Stimulated activated memory B cell treated with anti-CD40 and anti-IgM and Interleukin-4, amounts not matched to agents 10 μg/mL and 1 μg/mL and 100 μg/mL, for 72 hours (primary cell): ENCODE measurements around the gene HMG20A.

Source experiments
- ATAC-seq: fragments of 150-1000 bp; cut with Tn5 transposase; 2 replicates; pipeline ENCODE4 v1.10.0; 2021
- H3K27ac Mint-ChIP-seq: one replicate; pipeline ENCODE4 v1.8.0; 2022; ENCODE audit warnings: mild to moderate bottlenecking, mixed read lengths
- H3K27me3 Mint-ChIP-seq: one replicate; pipeline ENCODE4 v1.8.0; 2022; ENCODE audit warnings: mixed read lengths
- H3K36me3 Mint-ChIP-seq: one replicate; pipeline ENCODE4 v1.8.0; 2022; ENCODE audit warnings: mixed read lengths
- H3K4me1 Mint-ChIP-seq: one replicate; pipeline ENCODE4 v1.8.0; 2022; ENCODE audit warnings: mixed read lengths
- H3K4me3 Mint-ChIP-seq: one replicate; pipeline ENCODE4 v1.8.0; 2022; ENCODE audit warnings: mild to moderate bottlenecking, moderate library complexity, mixed read lengths
- H3K9me3 Mint-ChIP-seq: one replicate; pipeline ENCODE4 v1.8.0; 2022; ENCODE audit warnings: mixed read lengths

HMG20A gene

DNA sequence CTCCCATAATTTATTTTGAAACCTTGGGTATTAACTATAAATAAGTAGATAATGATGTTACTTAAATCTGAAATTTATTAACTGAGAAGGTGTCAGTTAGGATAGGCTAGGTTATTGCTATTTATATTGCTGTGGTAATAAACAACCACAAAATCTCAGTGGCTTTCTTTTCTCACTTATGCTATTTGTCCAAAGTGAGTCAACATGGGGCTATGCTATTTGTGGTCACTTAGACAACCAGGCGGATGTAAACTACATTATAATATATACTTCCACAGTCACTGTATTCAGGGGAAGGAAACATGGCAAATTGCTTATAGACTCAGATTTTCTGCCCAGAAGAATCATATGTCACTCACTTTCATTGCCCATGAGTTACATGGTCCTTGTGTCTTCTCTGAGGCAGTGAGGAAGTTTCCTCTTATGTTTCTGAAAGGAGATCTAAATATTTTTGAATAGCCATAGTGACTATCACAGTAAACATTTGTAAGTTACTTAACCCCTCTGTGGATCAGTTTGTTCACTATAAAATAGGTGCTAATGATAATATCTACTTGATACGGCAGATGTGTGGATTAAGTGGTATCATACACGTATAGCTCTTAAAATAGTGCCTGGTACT lies 19.8 kb downstream of the HMG20A start:
- no peak overlapping the region for H3K27ac Mint-ChIP-seq
- H3K27me3 Mint-ChIP-seq = no peaks in the 10 kb centered on the region
- no peak for ATAC-seq
- peaks cover 41% of the 10 kb centered on the region for H3K4me1 Mint-ChIP-seq
- H3K4me3 Mint-ChIP-seq = no peak overlapping the region
- no peaks in the 10 kb centered on the region for H3K36me3 Mint-ChIP-seq
- H3K9me3 Mint-ChIP-seq = no peaks in the 10 kb centered on the region

DNA sequence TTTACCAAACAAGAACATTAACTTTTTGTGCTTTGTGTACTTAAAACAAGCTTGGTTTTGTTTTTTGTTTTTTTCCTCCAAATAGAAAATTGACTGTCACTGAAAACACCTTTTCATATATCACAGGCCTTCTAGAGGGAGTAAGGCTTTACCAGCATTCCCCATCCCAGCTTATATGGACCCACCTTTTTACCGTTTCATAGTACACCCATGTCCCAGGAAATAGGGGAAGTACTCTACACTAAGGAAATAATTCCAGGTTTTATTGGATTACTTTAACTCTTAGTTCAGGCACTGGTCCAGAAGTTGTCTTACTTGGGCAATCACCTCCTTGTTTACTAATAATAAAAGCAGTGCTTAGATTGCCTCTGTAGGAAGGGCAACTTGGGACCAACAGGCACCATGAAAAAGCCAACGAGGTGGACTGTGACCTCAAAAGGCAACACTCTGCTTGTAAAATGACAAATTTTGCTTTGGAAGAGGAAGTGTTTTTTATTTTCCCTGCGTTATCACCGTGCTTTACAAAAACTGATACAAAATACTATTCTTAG lies 26.2 kb downstream of the HMG20A start:
- Mint-ChIP-seq H3K27me3 (no peaks in the 10 kb centered on the region), H3K9me3 (no peaks in the 10 kb centered on the region), H3K27ac (no peak overlapping the region), H3K4me3 (no peak overlapping the region), H3K4me1 (peaks cover 23% of the 10 kb centered on the region), H3K36me3 (peaks cover 24% of the 10 kb centered on the region)
- ATAC-seq = no peak

DNA sequence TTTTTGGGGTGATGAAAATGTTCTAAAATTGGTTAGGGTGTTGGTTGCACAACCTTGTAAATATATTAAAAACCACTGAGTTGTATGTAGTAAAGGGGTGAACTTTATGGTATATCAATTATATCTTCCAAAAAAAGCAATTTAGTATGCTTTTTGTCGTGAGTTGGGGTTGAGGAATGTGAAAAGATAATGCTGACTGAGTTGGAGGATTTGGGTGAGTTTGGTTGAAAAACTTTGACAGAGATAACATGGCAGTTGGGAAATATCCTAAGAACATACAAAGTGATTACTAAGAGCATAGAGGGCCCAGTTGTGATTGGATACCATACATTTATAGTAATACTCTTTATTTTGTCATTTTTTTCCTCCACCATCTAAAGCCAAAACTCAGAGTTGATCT lies 33.6 kb downstream of the HMG20A start:
- Mint-ChIP-seq H3K27ac (no peak overlapping the region), H3K4me3 (no peak overlapping the region), H3K27me3 (no peaks in the 10 kb centered on the region), H3K9me3 (no peaks in the 10 kb centered on the region), H3K4me1 (peaks cover 39% of the 10 kb centered on the region), H3K36me3 (peaks cover 13% of the 10 kb centered on the region)
- no peak for ATAC-seq

DNA sequence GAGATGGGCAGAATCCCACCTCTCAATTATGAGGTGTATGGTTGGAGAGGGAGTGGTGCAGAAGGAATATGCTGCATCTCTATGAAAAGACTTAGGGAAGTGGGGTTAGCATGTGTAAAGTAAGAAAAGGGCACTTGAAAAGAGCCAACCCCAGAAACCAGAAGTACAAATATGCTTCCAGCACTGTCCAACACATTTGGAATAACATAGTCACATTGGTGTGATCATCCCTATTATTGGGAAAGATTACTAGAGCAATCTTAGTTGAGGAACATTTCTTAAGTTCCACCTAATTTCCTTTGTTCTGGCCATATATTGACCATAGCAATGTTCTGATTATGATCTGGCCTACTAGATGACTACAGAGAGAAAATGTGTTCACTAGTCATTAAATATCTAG lies 34.3 kb downstream of the HMG20A start:
- ATAC-seq = no peak
- Mint-ChIP-seq H3K27ac (no peak overlapping the region), H3K27me3 (no peaks in the 10 kb centered on the region), H3K36me3 (peaks cover 13% of the 10 kb centered on the region), H3K4me1 (peaks cover 39% of the 10 kb centered on the region), H3K4me3 (no peak overlapping the region), H3K9me3 (no peaks in the 10 kb centered on the region)

DNA sequence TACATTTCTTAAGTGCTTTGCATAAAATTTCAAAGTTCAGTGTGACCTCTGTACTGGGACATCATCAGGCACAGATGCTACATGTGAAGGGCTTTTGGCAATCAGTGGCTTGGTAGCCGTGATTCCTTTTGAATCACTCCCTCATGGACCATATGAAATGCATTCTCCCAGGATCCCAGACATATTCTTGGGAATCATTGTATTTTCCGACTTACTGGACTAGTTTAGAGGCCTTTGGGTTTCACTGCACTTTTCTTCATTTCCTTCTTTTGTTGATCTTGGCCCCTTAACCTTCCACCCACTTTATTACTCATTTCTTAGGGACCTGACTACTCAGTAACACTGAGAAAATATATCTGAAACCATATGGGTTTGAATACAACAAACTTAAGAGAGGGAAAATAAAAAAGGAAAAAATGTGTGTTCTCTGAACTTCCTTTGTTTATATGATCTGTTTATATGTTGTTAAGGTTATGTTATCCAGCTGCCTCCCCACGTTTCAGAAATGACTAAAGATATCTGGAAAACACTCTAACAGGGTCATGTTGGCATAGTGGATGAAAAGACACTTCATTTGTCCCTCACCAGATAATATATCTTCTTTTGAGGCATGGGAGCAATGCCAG lies 35.1 kb downstream of the HMG20A start:
- peak overlapping the region; percentile 3 for H3K27ac Mint-ChIP-seq
- H3K4me1 Mint-ChIP-seq = peaks cover 39% of the 10 kb centered on the region
- H3K4me3 Mint-ChIP-seq = no peak overlapping the region
- H3K36me3 Mint-ChIP-seq = peaks cover 20% of the 10 kb centered on the region
- H3K9me3 Mint-ChIP-seq = no peaks in the 10 kb centered on the region
- H3K27me3 Mint-ChIP-seq = no peaks in the 10 kb centered on the region
- no peak for ATAC-seq

DNA sequence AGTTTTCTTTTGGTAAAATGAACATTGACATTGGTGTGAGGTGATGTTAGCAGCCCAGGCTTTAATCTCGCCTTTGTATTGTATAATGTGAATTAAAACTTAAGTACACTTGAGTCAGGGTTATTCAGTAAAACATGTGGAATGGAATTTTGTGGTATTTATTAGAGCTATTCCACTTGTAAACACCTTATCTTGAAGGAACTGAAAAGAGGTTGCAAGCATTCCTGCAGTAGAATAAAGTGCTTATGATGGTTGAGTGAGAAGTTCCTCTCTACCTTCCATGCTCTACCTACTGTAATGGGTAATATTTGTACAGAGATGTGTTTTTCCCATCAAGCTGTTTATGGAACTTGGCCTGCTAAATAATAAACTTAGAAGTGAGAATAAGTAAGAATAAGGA lies 36.1 kb downstream of the HMG20A start:
- ATAC-seq = no peak
- H3K36me3 Mint-ChIP-seq = peaks cover 27% of the 10 kb centered on the region
- H3K27ac Mint-ChIP-seq = no peak overlapping the region
- peaks cover 39% of the 10 kb centered on the region for H3K4me1 Mint-ChIP-seq
- H3K27me3 Mint-ChIP-seq = no peaks in the 10 kb centered on the region
- no peak overlapping the region for H3K4me3 Mint-ChIP-seq
- H3K9me3 Mint-ChIP-seq = no peaks in the 10 kb centered on the region

DNA sequence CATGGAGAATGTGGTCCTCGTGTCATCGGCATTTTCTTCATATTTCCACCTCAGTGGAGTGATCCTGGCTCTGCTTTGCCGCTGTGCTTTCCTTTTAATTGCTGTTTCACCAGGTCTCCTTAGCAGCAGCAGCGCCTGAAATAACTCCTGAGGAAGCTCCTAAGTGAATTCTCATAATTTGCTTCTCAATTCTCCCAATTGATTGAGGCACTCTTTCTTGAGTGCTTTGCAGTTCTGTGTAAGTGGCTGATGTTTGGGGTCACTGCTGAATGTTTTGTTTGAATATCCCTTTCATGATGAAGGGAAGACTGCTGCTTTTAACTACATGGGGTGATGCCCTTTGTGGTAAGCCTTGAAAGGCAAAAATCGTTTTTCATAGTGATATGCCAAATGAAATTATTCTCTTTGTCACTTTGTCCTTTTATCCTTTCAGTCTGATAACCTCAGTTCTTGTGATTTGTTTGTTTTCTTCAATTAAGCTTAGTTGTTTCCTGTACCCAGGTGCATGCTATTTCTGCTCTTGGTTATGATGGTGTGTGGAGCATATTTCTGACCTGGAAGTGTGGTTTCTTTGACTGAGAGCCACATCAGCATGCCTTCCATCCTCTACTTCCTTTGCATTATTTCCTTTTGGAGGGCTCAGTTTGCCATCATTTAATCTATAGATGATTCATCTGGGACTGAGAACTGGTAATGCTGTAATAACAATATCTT lies 36.7 kb downstream of the HMG20A start:
- Mint-ChIP-seq H3K4me3 (no peak overlapping the region), H3K27me3 (no peaks in the 10 kb centered on the region), H3K9me3 (no peaks in the 10 kb centered on the region), H3K4me1 (peaks cover 35% of the 10 kb centered on the region), H3K36me3 (peaks cover 27% of the 10 kb centered on the region), H3K27ac (no peak overlapping the region)
- no peak for ATAC-seq

DNA sequence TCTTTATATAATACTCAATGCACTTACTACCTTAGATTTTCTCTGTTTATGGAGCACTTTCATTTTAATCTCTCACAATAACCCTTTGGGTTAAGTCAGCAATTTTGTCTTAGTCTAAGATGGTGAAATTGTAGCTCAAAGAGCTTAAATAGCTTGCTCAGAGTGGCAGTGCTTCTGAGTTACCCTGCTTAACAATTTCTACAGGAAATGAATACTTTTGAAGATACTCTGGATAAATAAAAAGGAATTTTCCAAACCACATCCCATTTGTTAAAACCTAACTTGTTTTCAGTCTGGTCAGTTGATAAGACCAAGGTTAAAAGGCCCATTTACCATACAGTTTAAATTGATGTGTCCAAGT lies 37.2 kb downstream of the HMG20A start:
- Mint-ChIP-seq H3K27me3 (no peaks in the 10 kb centered on the region), H3K36me3 (peaks cover 27% of the 10 kb centered on the region), H3K4me3 (no peak overlapping the region), H3K9me3 (no peaks in the 10 kb centered on the region), H3K27ac (no peak overlapping the region), H3K4me1 (peaks cover 33% of the 10 kb centered on the region)
- no peak for ATAC-seq

DNA sequence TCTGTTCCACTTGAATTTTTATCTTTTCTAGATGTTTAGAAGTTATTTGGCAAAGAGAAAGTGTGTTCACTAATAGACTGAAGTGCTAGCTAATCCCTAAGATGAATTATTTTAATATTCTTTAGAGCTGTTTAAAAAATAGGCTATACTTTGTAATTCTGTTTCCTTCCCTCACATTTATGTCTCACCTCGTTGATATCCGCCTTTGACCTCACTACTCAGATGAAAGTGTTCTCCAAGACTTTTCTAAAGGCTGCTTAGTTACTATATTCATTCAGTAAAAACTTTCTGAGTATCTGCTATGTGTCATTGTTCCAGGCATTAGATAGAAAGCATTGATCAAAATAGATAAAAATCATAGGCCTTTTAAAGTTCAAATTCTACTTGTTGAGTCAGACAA lies 38.3 kb downstream of the HMG20A start:
- no peaks in the 10 kb centered on the region for H3K27me3 Mint-ChIP-seq
- no peaks in the 10 kb centered on the region for H3K9me3 Mint-ChIP-seq
- peaks cover 27% of the 10 kb centered on the region for H3K36me3 Mint-ChIP-seq
- H3K27ac Mint-ChIP-seq = no peak overlapping the region
- ATAC-seq = no peak
- peaks cover 30% of the 10 kb centered on the region for H3K4me1 Mint-ChIP-seq
- no peak overlapping the region for H3K4me3 Mint-ChIP-seq

DNA sequence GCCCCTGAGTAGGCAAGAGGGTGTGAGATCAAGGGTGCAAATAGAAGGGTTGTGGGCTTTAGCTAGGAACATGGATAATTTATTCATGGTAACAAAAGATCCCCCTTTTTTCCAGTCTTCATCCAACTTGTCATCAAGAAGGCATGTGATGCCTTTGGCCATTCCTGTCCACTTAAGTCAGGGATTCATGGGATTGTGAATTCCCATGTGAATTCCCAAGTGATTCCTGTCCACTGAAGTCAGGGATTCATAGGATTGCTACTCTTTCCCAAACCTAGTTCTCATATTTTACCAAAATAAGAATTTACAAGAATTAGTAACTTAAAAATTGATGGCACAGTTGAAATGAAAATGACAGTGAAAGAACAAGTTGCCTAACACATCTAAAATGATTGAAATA lies 40.8 kb downstream of the HMG20A start:
- peaks cover 33% of the 10 kb centered on the region for H3K36me3 Mint-ChIP-seq
- H3K27ac Mint-ChIP-seq = no peak overlapping the region
- ATAC-seq = no peak
- H3K9me3 Mint-ChIP-seq = no peaks in the 10 kb centered on the region
- no peak overlapping the region for H3K4me3 Mint-ChIP-seq
- peaks cover 10% of the 10 kb centered on the region for H3K4me1 Mint-ChIP-seq
- H3K27me3 Mint-ChIP-seq = no peaks in the 10 kb centered on the region

DNA sequence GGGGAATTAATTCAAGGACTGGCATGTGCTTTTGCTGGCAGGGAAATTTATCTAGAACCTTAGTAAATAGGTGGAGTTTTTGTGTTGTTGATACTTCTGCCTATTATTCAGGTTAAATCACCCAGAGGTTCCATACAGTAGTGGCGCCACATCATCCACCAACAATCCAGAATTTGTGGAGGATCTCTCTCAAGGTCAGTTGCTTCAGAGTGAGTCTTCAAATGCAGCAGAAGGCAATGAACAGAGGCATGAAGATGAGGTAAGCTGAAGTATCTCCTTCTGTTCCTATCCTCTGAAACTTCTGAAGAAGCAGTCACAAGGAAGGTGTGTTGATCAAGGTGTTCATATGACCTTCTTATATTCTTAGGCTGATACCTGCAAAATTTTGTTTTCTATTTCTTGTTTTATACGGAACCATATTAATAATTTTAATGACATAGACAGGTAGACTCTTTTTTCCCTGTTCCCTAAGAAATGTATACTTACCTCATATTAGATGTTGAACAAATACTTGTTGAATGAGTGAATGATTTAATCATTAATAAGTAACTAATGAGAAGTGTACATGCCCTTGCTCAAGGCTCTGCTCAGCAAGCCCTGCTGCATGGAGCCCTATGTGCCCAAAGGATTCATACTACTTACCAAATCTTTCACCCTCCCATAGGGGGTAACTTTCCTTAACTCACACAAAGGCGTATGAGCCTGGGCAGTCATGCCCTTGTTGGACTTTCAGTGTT lies 43.6 kb downstream of the HMG20A start:
- H3K27ac Mint-ChIP-seq = no peak overlapping the region

DNA sequence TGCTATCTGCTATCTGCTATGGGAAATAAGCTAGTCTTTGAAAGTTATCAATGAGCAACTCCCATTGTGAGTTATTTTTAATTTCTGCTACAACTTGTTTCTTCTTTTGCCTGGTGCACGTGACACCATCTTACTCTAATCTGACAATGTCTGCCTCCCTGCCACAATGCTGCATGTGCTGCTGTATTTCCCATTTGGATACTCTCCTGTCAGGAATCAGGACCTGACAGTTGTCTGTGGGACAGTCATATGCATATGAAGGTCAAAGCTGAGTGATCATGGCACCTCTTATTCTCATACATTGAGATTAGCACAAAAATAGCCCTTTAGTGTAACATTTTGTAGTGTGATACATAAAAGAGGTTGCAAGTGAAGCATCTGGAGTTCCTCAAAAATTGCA lies 45.8 kb downstream of the HMG20A start:
- Mint-ChIP-seq H3K27me3 (no peaks in the 10 kb centered on the region), H3K27ac (peak overlapping the region; percentile 56), H3K36me3 (peaks cover 40% of the 10 kb centered on the region), H3K4me1 (no peaks in the 10 kb centered on the region), H3K4me3 (no peak overlapping the region), H3K9me3 (no peaks in the 10 kb centered on the region)
- no peak for ATAC-seq

More for the DNA sequence above, 43.6 kb downstream of the HMG20A start:
- no peaks in the 10 kb centered on the region for H3K4me1 Mint-ChIP-seq
- H3K36me3 Mint-ChIP-seq = peaks cover 47% of the 10 kb centered on the region
- no peak overlapping the region for H3K4me3 Mint-ChIP-seq
- H3K9me3 Mint-ChIP-seq = no peaks in the 10 kb centered on the region
- no peak for ATAC-seq
- no peaks in the 10 kb centered on the region for H3K27me3 Mint-ChIP-seq

DNA sequence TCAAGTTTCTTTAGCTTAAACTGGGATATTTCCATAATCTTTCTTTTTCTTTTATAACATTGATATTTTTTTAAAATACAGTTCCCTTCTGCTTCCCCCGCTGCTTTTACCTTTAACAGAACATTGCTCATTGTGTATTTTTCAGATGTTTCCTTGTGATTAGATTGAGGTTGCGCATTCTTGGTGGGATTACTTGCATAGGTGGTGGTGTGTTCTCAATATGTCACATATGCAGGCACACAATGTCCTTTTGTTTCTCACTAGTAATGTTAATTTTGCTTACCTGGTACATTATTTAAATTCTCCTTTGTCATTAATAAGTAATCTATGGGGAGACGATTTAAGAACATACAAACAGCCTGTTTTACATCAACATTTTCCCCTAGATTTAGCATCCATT lies 48.2 kb downstream of the HMG20A start:
- no peak for ATAC-seq
- H3K36me3 Mint-ChIP-seq = peaks cover 62% of the 10 kb centered on the region
- no peaks in the 10 kb centered on the region for H3K9me3 Mint-ChIP-seq
- H3K4me1 Mint-ChIP-seq = no peaks in the 10 kb centered on the region
- no peak overlapping the region for H3K27ac Mint-ChIP-seq
- H3K4me3 Mint-ChIP-seq = no peak overlapping the region
- no peaks in the 10 kb centered on the region for H3K27me3 Mint-ChIP-seq

DNA sequence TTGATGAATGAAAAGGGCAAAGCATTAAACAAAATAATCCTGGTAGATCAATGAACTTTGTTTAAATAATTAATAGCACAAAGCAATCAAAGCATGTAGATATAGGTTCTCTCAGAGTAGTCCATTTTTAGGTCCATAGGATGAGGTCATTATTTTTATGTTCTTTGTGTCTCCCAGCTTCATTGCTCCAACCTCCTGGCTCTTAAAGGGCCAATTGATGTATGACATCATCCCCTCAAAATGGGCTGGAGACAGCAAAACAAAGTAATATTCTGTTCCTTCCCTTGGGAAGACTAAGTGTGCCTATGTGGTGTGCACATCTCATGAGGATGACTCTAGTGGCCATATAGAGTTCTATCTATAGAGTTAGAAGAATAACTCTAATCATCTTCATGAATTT lies 49.5 kb downstream of the HMG20A start:
- H3K27me3 Mint-ChIP-seq = no peaks in the 10 kb centered on the region
- peaks cover 65% of the 10 kb centered on the region for H3K36me3 Mint-ChIP-seq
- no peaks in the 10 kb centered on the region for H3K4me1 Mint-ChIP-seq
- no peaks in the 10 kb centered on the region for H3K9me3 Mint-ChIP-seq
- no peak overlapping the region for H3K4me3 Mint-ChIP-seq
- no peak overlapping the region for H3K27ac Mint-ChIP-seq
- ATAC-seq = no peak

DNA sequence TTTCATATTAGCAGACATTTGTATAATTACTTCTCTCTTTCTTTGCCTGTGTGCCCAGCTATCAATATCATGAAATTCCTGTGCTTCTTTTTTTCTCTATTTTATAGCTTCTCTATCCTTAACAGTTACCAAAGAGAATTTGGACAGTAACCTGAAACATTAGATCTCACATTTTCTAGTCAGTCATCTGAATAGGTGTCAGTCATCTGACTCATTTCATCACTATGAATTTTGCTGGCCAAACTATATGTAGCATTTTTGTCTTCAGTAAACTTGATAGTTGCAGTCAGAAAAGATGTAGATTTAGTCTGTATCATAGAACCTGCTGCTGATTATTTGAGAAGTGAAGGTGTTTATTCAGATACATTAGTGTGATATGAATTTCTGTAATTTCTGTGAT lies 52.6 kb downstream of the HMG20A start:
- H3K4me1 Mint-ChIP-seq = no peaks in the 10 kb centered on the region
- no peaks in the 10 kb centered on the region for H3K9me3 Mint-ChIP-seq
- no peaks in the 10 kb centered on the region for H3K27me3 Mint-ChIP-seq
- H3K36me3 Mint-ChIP-seq = peaks cover 65% of the 10 kb centered on the region
- no peak overlapping the region for H3K27ac Mint-ChIP-seq
- H3K4me3 Mint-ChIP-seq = no peak overlapping the region
- no peak for ATAC-seq
